Breast epithelium (tissue), 4 donors: ENCODE measurements around the gene SIN3A. TPM values are rescaled to one million over a fixed set of nuclear protein-coding genes. Genes with fewer than 3 reads are reported as not detected.

Experiments used
- DNase-seq, 2 donors: peaks; one replicate each; pipeline ENCODE4 v3.0.0-alpha.2; 2019; ENCODE audit warnings: low spot score in 2 of 2
- H3K27ac ChIP-seq, 2 donors: fragments of 200-600 bp; sonication (generic) in 1 of 2; one replicate each; pipeline ENCODE4 v1.5.1; 2016 to 2019; ENCODE audit warnings: mild to moderate bottlenecking in 1 of 2
- H3K27me3 ChIP-seq, 2 donors: fragments of 200-600 bp; sonication (generic) in 1 of 2; one replicate each; pipeline versions ENCODE4 v1.5.1 to v1.6.0; 2017 to 2019; ENCODE audit warnings: control low read depth in 1 of 2, mild to moderate bottlenecking in 1 of 2
- H3K36me3 ChIP-seq: fragments of 200-600 bp; one replicate; pipeline ENCODE4 v1.5.1; 2019
- H3K4me1 ChIP-seq, 2 donors: fragments of 200-600 bp; sonication (generic); one replicate each; pipeline ENCODE4 v1.5.1; 2016 to 2019; ENCODE audit warnings: control low read depth in 1 of 2
- H3K4me3 ChIP-seq, 3 donors: fragments of 200-600 bp; sonication (generic); 1 replicate in 2 of 3; 2 replicates in 1 of 3; pipeline ENCODE4 v1.5.1; 2016 to 2019; ENCODE audit warnings: mild to moderate bottlenecking in 3 of 3, moderate library complexity in 2 of 3
- H3K9me3 ChIP-seq, 2 donors: fragments of 200-600 bp; sonication (generic) in 1 of 2; one replicate each; pipeline ENCODE4 v1.5.1; 2016 to 2019; ENCODE audit warnings: control low read depth in 1 of 2
- CTCF ChIP-seq, 3 donors: fragments of 450-650 bp; IDR thresholded peaks; one replicate each; pipeline ENCODE4 v1.5.1; 2016 to 2017; ENCODE audit warnings: antibody characterized with exemption in 3 of 3, mild to moderate bottlenecking in 3 of 3, moderate library complexity in 3 of 3
- POLR2A ChIP-seq: fragments of 450-650 bp; IDR thresholded peaks from one replicate; pipeline ENCODE4 v1.6.1; 2016; ENCODE audit warnings: antibody characterized with exemption, mild to moderate bottlenecking, moderate library complexity
- POLR2AphosphoS5 ChIP-seq, 3 donors: sonication (generic); formaldehyde crosslinking; IDR thresholded peaks; one replicate each; pipeline ENCODE4 v1.6.1; 2017; ENCODE audit warnings: antibody characterized with exemption in 3 of 3
- intact Hi-C: fragments of 100-400 bp; cut with DNase I; formaldehyde crosslinking; loops from one replicate; pipeline ENCODE4 v1.15.1; 2023; ENCODE audit warnings: low total_unique reads
- total RNA-seq, 3 donors: library from RNA; depleted of rRNA; stranded (reverse); fragments of >200 nt; gene quantifications; one replicate each; pipeline ENCODE4 v1.1.0, GENCODE V29; 2016

The SIN3A gene
- total RNA-seq, 3 donors from 2014 or later, result 40.2 to 66.9 (median 49.5) TPM

GRCh38 chr15:75359537-75360250 lies 91.8 kb downstream of the SIN3A start:
- no peak for DNase-seq
- intact Hi-C loops, result no loop called here
- TF ChIP-seq POLR2A (no peak), POLR2AphosphoS5 (IDR thresholded peaks at IDR 0.05) (no peak), CTCF (IDR thresholded peaks at IDR 0.05) (no peak)
- Histone ChIP-seq H3K4me3 (no peak overlapping the region), H3K27ac (no peak overlapping the region), H3K9me3 (no peaks in the 10 kb centered on the region), H3K27me3 (no peaks in the 10 kb centered on the region), H3K36me3 (peaks cover 12% of the 10 kb centered on the region), H3K4me1 (no peaks in the 10 kb centered on the region)

- intact Hi-C loops, result no loop called here
- H3K27me3 ChIP-seq, result no peaks in the 10 kb centered on the region
- no peaks in the 10 kb centered on the region for H3K9me3 ChIP-seq
- TF ChIP-seq CTCF (IDR thresholded peaks at IDR 0.05), result no peak
- TF ChIP-seq POLR2A, result no peak
- no peak for TF ChIP-seq POLR2AphosphoS5 (IDR thresholded peaks at IDR 0.05)
- peaks cover 9% of the 10 kb centered on the region for H3K36me3 ChIP-seq
- no peak for DNase-seq
- no peak overlapping the region for H3K27ac ChIP-seq
- H3K4me3 ChIP-seq, result no peak overlapping the region
- H3K4me1 ChIP-seq, result no peaks in the 10 kb centered on the region
These were observed 92.5 kb downstream of the SIN3A start for GRCh38 chr15:75358771-75359536.

DNA sequence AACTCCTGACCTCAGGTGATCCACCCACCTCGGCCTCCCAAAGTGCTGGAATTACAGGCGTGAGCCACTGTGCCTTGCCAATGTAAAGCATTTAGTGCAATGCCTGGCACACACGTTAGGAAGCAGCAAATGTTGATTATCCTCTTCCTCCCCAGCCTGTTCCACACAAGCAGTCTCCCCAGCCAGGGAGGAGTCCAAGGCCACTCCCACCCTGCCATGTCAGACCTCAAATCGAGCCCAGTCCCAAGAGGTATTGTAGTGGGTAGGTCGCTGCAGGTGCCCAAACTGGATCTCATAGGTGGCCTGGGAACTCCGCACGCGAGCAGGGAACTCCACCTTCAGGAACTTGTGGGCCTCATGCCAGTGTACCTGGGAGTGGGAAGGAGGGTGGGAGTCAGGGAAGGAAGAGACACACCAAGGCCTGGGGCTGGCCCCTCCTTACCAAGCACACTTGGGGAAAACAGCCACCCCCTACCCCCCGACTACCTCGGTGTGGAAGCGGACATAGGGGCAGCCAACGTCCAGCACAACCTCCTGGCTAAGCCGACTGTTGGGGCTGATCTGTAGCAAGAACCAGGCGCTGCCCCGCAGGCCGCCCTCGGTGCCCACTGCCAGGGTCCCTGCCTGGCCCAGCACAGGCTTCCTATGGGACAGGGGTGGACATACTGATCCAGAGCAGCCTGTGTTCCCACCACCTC lies 93.4 kb downstream of the SIN3A start:
- H3K36me3 ChIP-seq, result peaks cover 9% of the 10 kb centered on the region
- TF ChIP-seq CTCF (IDR thresholded peaks at IDR 0.05) (no peak), POLR2AphosphoS5 (IDR thresholded peaks at IDR 0.05) (no peak), POLR2A (no peak)
- no peaks in the 10 kb centered on the region for H3K27me3 ChIP-seq
- intact Hi-C loops, result no loop called here
- no peak overlapping the region for H3K4me3 ChIP-seq
- no peaks in the 10 kb centered on the region for H3K4me1 ChIP-seq
- H3K27ac ChIP-seq, result no peak overlapping the region
- DNase-seq, result no peak
- H3K9me3 ChIP-seq, result no peaks in the 10 kb centered on the region

DNA sequence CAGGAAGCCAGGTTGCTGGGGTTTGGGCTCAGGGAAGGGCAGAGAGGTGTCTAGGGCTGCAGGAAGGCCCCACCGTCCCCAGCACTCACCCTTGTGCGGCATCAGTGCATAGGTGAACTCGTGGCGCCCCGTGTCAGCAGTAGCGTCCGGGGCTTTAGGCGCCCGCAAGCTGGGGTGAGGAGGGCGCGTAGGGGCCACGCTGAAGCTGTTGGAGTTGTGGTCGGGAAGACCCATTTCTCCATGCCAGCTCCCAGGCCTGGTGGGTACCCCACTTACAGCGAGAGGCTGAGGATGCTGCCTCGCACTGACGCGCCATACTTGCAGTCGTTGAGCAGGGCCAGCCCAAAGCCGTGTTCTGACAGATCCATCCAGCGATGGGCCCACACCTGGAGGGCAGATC lies 95.0 kb downstream of the SIN3A start:
- intact Hi-C loops, result loop anchor here (1.0 kb wide), 1 partner anchor 260 kb away; no protein-coding TSS in a partner anchor
- H3K9me3 ChIP-seq, result no peaks in the 10 kb centered on the region
- TF ChIP-seq POLR2AphosphoS5 (IDR thresholded peaks at IDR 0.05), result no peak
- no peak for TF ChIP-seq POLR2A
- TF ChIP-seq CTCF (IDR thresholded peaks at IDR 0.05), result no peak
- no peaks in the 10 kb centered on the region for H3K27me3 ChIP-seq
- H3K4me3 ChIP-seq, result no peak overlapping the region
- no peak for DNase-seq
- no peak overlapping the region for H3K27ac ChIP-seq
- H3K36me3 ChIP-seq, result peaks cover 9% of the 10 kb centered on the region
- H3K4me1 ChIP-seq, result no peaks in the 10 kb centered on the region
